Astrocyte of the cerebellum (primary cell): ENCODE data around the gene ZNF644.

Experiments used
- DNase-seq: peaks from one replicate; pipeline ENCODE4 v3.0.0-alpha.2; 2011; ENCODE audit warnings: low read depth
- H3K4me3 ChIP-seq: 2 replicates; pipeline ENCODE4 v1.5.1; 2011; ENCODE audit warnings: mild to moderate bottlenecking, low read depth, low read length, moderate library complexity
- in situ Hi-C: cut with HindIII; loops from 2 replicates; pipeline ENCODE4 v1.10.0; 2017; ENCODE audit warnings: low sequenced_read_pairs
- TF ChIP-seq, protein P1 (sequence below): IDR thresholded peaks from 2 replicates; pipeline ENCODE4 v1.5.1; 2012; ENCODE audit warnings: low read length, low read depth, moderate library complexity, mild to moderate bottlenecking; ENCODE audit errors: missing control alignments

ZNF644 gene

GRCh38 chr1:90993245-90993644 lies 28.6 kb downstream of the ZNF644 start:
- in situ Hi-C loops = no loop called here
- H3K4me3 ChIP-seq = no peak overlapping the region
- TF ChIP-seq, protein P1, sequence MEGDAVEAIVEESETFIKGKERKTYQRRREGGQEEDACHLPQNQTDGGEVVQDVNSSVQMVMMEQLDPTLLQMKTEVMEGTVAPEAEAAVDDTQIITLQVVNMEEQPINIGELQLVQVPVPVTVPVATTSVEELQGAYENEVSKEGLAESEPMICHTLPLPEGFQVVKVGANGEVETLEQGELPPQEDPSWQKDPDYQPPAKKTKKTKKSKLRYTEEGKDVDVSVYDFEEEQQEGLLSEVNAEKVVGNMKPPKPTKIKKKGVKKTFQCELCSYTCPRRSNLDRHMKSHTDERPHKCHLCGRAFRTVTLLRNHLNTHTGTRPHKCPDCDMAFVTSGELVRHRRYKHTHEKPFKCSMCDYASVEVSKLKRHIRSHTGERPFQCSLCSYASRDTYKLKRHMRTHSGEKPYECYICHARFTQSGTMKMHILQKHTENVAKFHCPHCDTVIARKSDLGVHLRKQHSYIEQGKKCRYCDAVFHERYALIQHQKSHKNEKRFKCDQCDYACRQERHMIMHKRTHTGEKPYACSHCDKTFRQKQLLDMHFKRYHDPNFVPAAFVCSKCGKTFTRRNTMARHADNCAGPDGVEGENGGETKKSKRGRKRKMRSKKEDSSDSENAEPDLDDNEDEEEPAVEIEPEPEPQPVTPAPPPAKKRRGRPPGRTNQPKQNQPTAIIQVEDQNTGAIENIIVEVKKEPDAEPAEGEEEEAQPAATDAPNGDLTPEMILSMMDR = no peak
- DNase-seq = no peak

DNA sequence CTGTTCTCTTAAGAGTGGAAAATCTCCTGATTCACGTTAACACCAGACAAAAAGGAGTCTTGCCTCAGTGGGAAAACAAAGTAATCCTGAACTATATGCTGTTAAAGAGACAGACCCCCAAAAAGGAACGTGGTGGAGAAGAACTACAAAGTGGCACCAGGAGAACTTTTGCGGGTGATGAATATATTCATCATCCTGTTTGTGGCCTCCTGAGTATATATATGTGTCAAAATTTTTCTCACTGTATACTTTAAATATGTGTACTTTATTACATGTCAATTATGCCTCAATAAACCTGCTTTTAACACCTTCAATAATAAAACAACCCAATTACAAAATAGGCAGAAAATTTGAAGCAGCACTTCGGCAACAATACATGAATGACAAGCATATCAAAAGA lies 31.1 kb downstream of the ZNF644 start:
- TF ChIP-seq, protein P1 = no peak

DNA sequence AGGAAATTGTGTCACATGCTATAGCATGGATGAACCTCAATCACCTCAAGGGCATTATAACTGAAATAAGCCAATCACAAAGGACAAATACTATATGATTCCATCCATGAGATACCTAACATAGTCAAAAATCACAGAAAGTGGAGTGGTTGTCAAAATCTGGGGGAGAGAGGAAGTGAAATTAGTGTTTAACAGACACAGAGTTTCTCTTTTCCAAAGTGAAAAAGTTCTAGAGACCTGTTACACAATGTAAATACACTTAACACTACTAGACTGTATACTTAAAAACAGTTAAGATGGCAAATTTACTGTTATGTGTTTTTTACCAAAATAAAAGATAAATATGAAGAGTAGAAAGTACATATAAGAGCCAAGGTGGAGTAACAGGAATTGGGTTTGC lies 31.8 kb downstream of the ZNF644 start:
- no peak overlapping the region for H3K4me3 ChIP-seq
- TF ChIP-seq, protein P1 = no peak
- in situ Hi-C loops = no loop called here
- no peak for DNase-seq

More for the DNA sequence above, 31.1 kb downstream of the ZNF644 start:
- H3K4me3 ChIP-seq = no peak overlapping the region
- DNase-seq = no peak
- in situ Hi-C loops = no loop called here

DNA sequence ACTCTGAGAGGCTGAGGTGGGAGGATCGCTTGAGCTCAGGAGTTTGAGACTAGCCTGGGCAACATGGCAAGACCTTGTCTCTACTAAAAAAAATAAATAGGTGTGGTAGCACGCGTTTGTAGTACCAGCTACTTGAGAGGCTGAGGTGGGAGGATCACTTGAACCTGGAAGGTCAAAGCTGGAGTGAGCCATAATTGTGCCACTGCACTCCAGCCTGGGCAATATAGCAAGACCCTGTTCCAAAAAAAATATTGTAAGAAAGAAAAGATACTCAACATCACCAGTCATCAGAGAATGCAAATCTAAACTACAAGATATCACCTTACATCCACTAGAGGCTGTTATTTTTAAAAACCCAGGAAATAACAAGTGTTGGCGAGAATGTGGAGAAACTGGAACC lies 32.5 kb downstream of the ZNF644 start:
- in situ Hi-C loops = no loop called here
- H3K4me3 ChIP-seq = no peak overlapping the region
- no peak for DNase-seq
- TF ChIP-seq, protein P1 = no peak

DNA sequence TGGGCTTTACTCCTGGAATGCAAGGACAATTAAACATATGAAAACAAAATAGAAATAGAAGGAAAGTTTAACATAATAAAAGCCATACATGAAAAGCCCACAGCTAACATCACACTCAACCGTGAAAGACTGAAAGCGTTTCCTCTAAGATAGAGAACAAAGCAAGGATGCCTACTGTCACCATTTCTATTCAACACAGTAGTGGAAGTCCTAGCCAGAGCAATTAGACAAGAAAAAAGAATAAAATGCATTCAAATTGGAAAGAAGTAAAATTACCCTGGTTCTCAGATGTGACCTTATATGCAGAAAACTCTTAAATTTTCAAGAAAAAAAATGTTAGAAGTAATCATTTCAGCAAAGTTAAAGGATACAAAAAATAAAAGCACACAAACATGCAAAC lies 34.0 kb downstream of the ZNF644 start:
- no peak for DNase-seq
- in situ Hi-C loops = no loop called here
- H3K4me3 ChIP-seq = no peak overlapping the region
- TF ChIP-seq, protein P1 = no peak

GRCh38 chr1:90986953-90987352 lies 34.9 kb downstream of the ZNF644 start:
- H3K4me3 ChIP-seq = no peak overlapping the region
- TF ChIP-seq, protein P1 = no peak
- in situ Hi-C loops = no loop called here
- DNase-seq = no peak

GRCh38 chr1:90977522-90977921 lies 44.3 kb downstream of the ZNF644 start:
- H3K4me3 ChIP-seq = no peak overlapping the region
- in situ Hi-C loops = no loop called here
- DNase-seq = no peak
- TF ChIP-seq, protein P1 = no peak
